Loucy (cell line): ENCODE data around the gene MED17.

ENCODE experiments used
- H2AFZ ChIP-seq: fragments of 200-600 bp; sonication (generic); 2 replicates; pipeline ENCODE4 v1.6.0; 2016; ENCODE audit warnings: antibody characterized with exemption, mild to moderate bottlenecking, low read length, moderate library complexity
- H3F3A ChIP-seq: fragments of 200-600 bp; 2 replicates; pipeline ENCODE4 v1.6.0; 2016; ENCODE audit warnings: antibody characterized with exemption, low read depth, mild to moderate bottlenecking
- H3K27me3 ChIP-seq: fragments of 200-600 bp; sonication (generic); 2 replicates; pipeline ENCODE4 v1.6.1; 2014; ENCODE audit warnings: low read length, mild to moderate bottlenecking; ENCODE audit not compliant: insufficient read depth, poor library complexity, severe bottlenecking
- H3K36me3 ChIP-seq: fragments of 200-600 bp; sonication (generic); 2 replicates; pipeline ENCODE4 v1.6.1; 2016; ENCODE audit warnings: low read length; ENCODE audit not compliant: insufficient read depth
- H3K4me1 ChIP-seq: fragments of 200-600 bp; sonication (generic); 2 replicates; pipeline ENCODE4 v1.5.1; 2014; ENCODE audit warnings: low read length, mild to moderate bottlenecking; ENCODE audit not compliant: insufficient read depth, poor library complexity, severe bottlenecking
- H3K4me2 ChIP-seq: fragments of 200-600 bp; sonication (generic); 2 replicates; pipeline ENCODE4 v1.6.0; 2014; ENCODE audit warnings: antibody characterized with exemption, low read length, low read depth, mild to moderate bottlenecking; ENCODE audit not compliant: poor library complexity, severe bottlenecking
- H3K4me3 ChIP-seq: fragments of 200-600 bp; sonication (generic); 2 replicates; pipeline ENCODE4 v1.5.1; 2014; ENCODE audit warnings: low read length, mild to moderate bottlenecking, mixed read lengths; ENCODE audit not compliant: poor library complexity, severe bottlenecking
- H3K79me2 ChIP-seq: fragments of 200-600 bp; sonication (generic); 2 replicates; pipeline ENCODE4 v1.6.1; 2014; ENCODE audit warnings: low read length; ENCODE audit not compliant: insufficient read depth
- H3K9ac ChIP-seq: fragments of 200-600 bp; sonication (generic); 2 replicates; pipeline ENCODE4 v1.6.0; 2014; ENCODE audit warnings: mild to moderate bottlenecking, low read depth, low read length, moderate library complexity; ENCODE audit not compliant: poor library complexity, severe bottlenecking
- H3K9me2 ChIP-seq: fragments of 200-600 bp; sonication (generic); replicated peaks from 2 replicates; pipeline ENCODE4 v1.6.1; 2016; ENCODE audit warnings: low read depth, low read length, mixed read lengths
- H3K9me3 ChIP-seq: fragments of 200-600 bp; sonication (generic); 2 replicates; pipeline ENCODE4 v1.6.1; 2014; ENCODE audit warnings: mild to moderate bottlenecking, antibody characterized with exemption, low read length, low read depth; ENCODE audit not compliant: insufficient read depth
- H4K20me1 ChIP-seq: fragments of 200-600 bp; sonication (generic); 2 replicates; pipeline ENCODE4 v1.6.0; 2014; ENCODE audit warnings: antibody characterized with exemption, low read length, mild to moderate bottlenecking; ENCODE audit not compliant: insufficient read depth, poor library complexity, severe bottlenecking
- CTCF ChIP-seq: fragments of 200-600 bp; sonication (generic); conservative IDR thresholded peaks from 2 replicates; pipeline ENCODE4 v1.5.1; 2014; ENCODE audit warnings: mild to moderate bottlenecking, antibody characterized with exemption, low read length
- EZH2phosphoT487 ChIP-seq: fragments of 200-600 bp; IDR thresholded peaks from 2 replicates; pipeline ENCODE4 v1.6.1; 2018; ENCODE audit warnings: antibody characterized with exemption, mild to moderate bottlenecking, moderate library complexity, borderline replicate concordance

Gene MED17

GRCh38 chr11:93822359-93822758, 38.3 kb downstream of the MED17 start:
- Histone ChIP-seq H3K9ac (no peak overlapping the region), H3K4me3 (no peak overlapping the region), H2AFZ (no peak overlapping the region), H3K27me3 (no peaks in the 10 kb centered on the region), H3F3A (no peaks in the 10 kb centered on the region), H3K36me3 (no peaks in the 10 kb centered on the region), H3K9me3 (no peaks in the 10 kb centered on the region), H4K20me1 (no peaks in the 10 kb centered on the region), H3K79me2 (no peaks in the 10 kb centered on the region), H3K9me2 (no peaks in the 10 kb centered on the region), H3K4me1 (no peaks in the 10 kb centered on the region), H3K4me2 (no peak overlapping the region)
- no peak for TF ChIP-seq EZH2phosphoT487
- TF ChIP-seq CTCF, result no peak

- Histone ChIP-seq H3K4me3 (no peak overlapping the region), H3K9ac (no peak overlapping the region), H2AFZ (no peak overlapping the region), H3K27me3 (no peaks in the 10 kb centered on the region), H3K79me2 (no peaks in the 10 kb centered on the region), H3K9me3 (no peaks in the 10 kb centered on the region), H3K4me1 (no peaks in the 10 kb centered on the region), H3K4me2 (no peak overlapping the region), H4K20me1 (no peaks in the 10 kb centered on the region), H3K36me3 (no peaks in the 10 kb centered on the region), H3K9me2 (no peaks in the 10 kb centered on the region), H3F3A (no peaks in the 10 kb centered on the region)
- TF ChIP-seq EZH2phosphoT487, result no peak
- TF ChIP-seq CTCF, result no peak
Observed at GRCh38 chr11:93823210-93823609, 39.1 kb downstream of the MED17 start.

DNA sequence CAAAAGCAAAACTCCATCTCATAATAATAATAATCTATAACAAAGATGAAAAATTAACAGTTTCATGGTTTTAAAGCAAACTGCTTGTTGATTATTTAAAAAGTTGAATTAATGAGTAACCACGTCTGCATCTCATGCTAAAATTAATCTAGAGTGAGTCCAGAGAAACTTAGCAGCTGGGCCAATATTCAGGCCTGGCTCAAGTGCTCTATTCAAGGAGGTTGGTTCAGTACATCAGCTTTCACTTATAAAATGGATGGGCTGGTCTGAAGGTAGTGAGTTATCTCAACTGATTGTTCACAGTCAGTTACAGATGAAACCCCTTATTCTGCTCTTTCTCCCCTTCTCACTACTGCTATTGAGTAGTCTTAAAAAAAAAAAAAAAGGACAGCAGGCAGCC, 43.3 kb downstream of the MED17 start:
- no peak overlapping the region for H3K4me3 ChIP-seq
- H3K27me3 ChIP-seq, result no peaks in the 10 kb centered on the region
- no peak overlapping the region for H2AFZ ChIP-seq
- H3K4me2 ChIP-seq, result no peak overlapping the region
- H3K36me3 ChIP-seq, result no peaks in the 10 kb centered on the region
- no peaks in the 10 kb centered on the region for H3F3A ChIP-seq
- no peaks in the 10 kb centered on the region for H3K79me2 ChIP-seq
- H3K9me3 ChIP-seq, result no peaks in the 10 kb centered on the region
- no peak for TF ChIP-seq CTCF
- no peak for TF ChIP-seq EZH2phosphoT487
- H3K9me2 ChIP-seq, result no peaks in the 10 kb centered on the region
- H3K9ac ChIP-seq, result no peak overlapping the region
- no peaks in the 10 kb centered on the region for H4K20me1 ChIP-seq
- H3K4me1 ChIP-seq, result no peaks in the 10 kb centered on the region
